Coronary artery (tissue), 2 donors: ENCODE measurements around the gene PRDM4.

Experiments
- DNase-seq: peaks from one replicate; pipeline ENCODE4 v3.0.0-alpha.2; 2017; ENCODE audit warnings: low spot score
- H3K27ac ChIP-seq, 2 donors: fragments of 200-600 bp; sonication (generic); one replicate each; pipeline ENCODE4 v1.5.1; 2016 to 2019
- H3K4me3 ChIP-seq: fragments of 200-600 bp; sonication (generic); 2 replicates; pipeline ENCODE4 v1.5.1; 2016; ENCODE audit warnings: mild to moderate bottlenecking, moderate library complexity
- TF ChIP-seq, protein P1 (sequence below): fragments of 200-600 bp; sonication (generic); IDR thresholded peaks from one replicate; pipeline ENCODE4 v1.5.1; 2019; ENCODE audit warnings: antibody characterized with exemption

PRDM4 gene

DNA sequence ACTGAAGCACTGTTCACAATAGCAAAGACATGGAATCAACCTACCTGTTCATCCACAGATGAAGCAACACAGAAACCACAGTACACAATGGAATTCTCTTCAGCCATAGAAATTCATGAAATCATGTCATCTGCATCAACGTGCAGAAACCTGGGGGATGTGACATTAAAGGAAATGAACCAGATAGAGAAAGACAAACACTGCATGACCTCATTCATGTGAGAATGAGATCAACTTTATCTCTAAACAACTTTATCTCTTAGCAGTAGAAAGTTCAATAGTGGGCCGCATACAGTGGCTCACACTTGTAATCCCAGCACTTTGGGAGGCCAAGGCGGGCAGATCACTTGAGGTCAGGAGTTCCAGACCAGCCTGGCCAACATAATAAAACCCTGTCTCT, 33.5 kb upstream of the PRDM4 start:
- no peak overlapping the region for H3K4me3 ChIP-seq
- TF ChIP-seq, protein P1, sequence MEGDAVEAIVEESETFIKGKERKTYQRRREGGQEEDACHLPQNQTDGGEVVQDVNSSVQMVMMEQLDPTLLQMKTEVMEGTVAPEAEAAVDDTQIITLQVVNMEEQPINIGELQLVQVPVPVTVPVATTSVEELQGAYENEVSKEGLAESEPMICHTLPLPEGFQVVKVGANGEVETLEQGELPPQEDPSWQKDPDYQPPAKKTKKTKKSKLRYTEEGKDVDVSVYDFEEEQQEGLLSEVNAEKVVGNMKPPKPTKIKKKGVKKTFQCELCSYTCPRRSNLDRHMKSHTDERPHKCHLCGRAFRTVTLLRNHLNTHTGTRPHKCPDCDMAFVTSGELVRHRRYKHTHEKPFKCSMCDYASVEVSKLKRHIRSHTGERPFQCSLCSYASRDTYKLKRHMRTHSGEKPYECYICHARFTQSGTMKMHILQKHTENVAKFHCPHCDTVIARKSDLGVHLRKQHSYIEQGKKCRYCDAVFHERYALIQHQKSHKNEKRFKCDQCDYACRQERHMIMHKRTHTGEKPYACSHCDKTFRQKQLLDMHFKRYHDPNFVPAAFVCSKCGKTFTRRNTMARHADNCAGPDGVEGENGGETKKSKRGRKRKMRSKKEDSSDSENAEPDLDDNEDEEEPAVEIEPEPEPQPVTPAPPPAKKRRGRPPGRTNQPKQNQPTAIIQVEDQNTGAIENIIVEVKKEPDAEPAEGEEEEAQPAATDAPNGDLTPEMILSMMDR: no peak
- DNase-seq: no peak
- H3K27ac ChIP-seq: no peak overlapping the region

DNA sequence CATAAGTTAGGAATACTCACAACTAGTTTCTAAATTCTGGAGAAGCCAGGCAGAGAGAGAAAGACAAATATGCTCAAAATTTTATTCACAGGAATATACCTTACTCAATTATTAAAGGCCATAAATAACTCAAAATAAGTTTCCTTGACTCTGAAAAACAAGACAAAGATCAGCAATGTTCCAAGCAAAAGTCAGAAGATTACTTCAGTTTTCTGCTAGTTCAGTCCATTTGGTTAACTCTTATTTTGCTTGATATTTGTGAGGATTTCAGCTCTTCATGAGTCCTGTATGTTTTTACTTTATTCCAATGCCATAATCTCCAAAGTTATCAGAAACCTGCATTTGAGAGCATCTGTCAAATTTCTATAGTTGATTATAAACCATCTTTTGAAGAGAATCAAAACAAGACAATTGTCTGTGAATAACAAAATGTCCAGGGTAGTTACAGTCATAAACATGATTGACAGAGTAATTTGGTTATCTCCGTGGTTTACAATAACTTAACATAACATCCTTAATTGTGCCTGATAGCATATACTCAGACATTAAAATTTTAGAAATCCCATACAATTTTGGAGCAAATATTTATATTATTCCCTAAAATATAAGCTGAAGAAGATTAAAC, 30.6 kb upstream of the PRDM4 start:
- no peak overlapping the region for H3K4me3 ChIP-seq
- H3K27ac ChIP-seq: no peak overlapping the region
- TF ChIP-seq, protein P1: no peak
- DNase-seq: no peak

DNA sequence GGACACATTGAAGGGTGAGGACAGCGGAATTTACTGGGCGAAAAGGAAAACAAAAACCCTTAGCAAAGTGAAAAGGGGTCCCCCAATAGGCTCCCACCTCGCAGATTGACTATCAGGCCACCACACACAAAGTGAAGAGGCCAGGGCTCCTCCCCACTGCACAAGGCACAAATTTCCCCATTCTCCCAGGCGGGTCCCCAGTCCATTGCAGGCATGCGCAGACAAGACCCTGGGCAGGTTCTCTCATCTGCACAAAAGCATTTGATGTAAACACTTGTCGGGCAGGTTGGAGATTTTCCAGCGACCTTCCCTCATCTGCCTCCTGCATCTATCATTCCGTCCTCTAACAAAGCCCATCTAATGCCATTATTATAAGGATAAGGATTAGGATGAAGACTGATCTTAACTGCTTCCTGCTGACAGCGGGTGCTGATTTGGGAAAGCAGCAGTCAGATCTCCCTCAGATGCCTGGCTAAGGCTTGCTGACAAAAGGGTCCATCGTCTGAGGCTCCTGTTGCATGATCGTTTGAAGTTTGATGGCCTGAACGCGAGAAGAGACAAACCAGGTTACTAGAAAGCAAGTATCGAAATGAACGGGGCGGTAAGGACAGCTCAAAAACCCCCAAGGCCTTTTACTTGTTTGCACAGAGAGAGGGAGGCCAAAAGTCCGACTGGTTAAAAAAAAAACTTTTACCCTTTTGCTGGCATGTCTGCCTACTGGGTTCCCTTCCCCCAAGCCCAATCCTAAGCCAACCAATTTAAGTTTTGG, 27.9 kb upstream of the PRDM4 start:
- TF ChIP-seq, protein P1: no peak

GRCh38 chr12:107788281-107788680, 27.3 kb upstream of the PRDM4 start:
- TF ChIP-seq, protein P1: no peak
- Histone ChIP-seq H3K27ac (no peak overlapping the region), H3K4me3 (no peak overlapping the region)

More for the DNA sequence above, 27.9 kb upstream of the PRDM4 start:
- peak; percentile 31 for DNase-seq
- no peak overlapping the region for H3K4me3 ChIP-seq
- H3K27ac ChIP-seq: no peak overlapping the region

DNA sequence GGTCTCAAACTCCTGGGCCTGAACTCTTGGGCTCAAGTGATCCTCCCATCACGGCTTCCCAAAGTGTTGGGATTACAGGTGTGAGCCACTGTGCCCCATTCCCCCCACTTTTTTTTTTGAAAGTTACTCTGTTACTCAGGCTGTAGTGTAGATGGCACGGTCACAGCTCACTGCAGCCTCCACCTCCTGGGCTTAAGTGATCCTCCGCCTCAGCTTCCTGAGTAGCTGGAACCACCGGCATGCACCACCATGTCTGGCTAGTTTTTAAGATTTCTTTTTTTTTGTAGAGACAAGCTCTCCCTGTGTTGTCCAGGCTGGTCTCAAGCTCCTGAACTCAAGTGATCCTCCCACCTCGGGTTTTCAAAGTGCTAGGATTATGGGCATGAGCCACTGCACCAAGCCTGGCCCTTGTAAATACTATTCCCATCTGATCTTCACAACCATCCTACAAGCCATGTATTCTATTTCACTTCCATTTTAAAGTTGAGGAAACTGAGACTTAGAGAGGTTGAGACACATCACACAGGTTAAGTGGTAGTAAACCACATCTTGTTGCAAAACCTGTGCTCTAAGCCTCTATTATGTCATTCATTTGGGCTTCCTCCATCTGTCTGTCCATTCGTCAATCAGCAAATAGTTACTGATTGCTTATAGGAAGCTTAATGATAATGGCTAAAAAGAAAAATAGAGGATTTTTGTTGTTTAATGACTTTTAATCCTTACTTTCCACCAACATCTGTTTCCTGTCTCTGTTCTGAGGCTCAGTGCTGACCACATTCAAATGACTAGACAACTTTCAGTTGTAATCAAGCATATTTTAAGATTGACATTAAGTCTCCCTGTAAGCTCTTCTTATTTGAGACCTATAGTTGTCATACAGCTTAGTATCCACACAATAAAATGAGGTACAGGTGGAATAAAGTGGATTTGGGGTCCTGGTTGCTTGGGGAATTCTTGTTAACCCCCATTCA, 22.8 kb upstream of the PRDM4 start:
- Histone ChIP-seq H3K27ac (no peak overlapping the region), H3K4me3 (no peak overlapping the region)
- DNase-seq: no peak
- TF ChIP-seq, protein P1: no peak

More at GRCh38 chr12:107788281-107788680, 27.3 kb upstream of the PRDM4 start:
- no peak for DNase-seq

- no peak for DNase-seq
- no peak overlapping the region for H3K4me3 ChIP-seq
- no peak overlapping the region for H3K27ac ChIP-seq
- TF ChIP-seq, protein P1: no peak
Measured at GRCh38 chr12:107782067-107782466, 21.1 kb upstream of the PRDM4 start.
